NK-92 (cell line): ENCODE results near the gene PIEZO1.
"Not testable (repeated sequence)": the region's sequence is repeated elsewhere in the genome, so short reads cannot be mapped to it uniquely, and the experiment has no call there.

Experiments used
- DNase-seq: peaks from one replicate; lab custom pipeline; 2025; ENCODE audit not compliant: unreplicated experiment; lab: John Stamatoyannopoulos, UW

The PIEZO1 gene

DNA sequence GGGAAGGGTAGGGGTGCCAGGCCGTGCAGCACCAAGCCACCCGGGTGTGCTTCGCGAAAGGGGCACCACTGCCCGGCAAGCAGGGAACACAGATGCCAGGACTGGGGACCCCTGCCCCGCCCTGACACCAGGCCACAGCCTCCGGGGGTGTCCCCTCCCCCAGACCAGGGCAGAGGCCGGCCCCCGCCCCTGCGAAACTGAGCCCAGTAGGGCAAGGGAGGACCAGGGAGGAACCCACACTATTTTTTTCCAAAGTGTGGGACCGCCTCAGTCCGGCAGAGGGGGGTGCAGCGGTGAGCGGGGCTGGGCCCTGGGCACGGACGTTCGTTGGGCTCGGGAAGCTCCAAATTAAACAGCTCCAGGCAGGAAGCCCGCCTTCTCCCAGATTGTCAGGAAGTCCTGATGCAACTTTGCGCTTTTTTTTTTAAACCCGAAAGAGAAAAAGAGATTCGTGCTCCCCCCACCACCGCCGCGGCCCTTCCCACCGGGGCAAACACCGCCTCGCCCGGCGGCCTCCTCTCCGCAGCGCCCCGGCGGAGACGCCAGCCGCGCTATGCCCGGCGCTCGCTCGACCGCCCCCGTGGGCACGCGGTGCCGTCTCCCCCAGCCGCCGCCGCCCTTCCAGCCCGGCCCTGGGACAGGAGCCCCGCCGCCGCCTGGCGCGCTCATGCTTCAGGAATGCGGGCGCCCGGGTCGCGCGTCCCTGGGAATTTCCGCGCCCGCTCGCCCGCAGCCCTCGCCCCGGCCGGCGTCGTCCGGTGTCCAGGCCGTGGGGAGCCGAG, 755 bp downstream of the PIEZO1 start:
- DNase-seq, result no peak

DNA sequence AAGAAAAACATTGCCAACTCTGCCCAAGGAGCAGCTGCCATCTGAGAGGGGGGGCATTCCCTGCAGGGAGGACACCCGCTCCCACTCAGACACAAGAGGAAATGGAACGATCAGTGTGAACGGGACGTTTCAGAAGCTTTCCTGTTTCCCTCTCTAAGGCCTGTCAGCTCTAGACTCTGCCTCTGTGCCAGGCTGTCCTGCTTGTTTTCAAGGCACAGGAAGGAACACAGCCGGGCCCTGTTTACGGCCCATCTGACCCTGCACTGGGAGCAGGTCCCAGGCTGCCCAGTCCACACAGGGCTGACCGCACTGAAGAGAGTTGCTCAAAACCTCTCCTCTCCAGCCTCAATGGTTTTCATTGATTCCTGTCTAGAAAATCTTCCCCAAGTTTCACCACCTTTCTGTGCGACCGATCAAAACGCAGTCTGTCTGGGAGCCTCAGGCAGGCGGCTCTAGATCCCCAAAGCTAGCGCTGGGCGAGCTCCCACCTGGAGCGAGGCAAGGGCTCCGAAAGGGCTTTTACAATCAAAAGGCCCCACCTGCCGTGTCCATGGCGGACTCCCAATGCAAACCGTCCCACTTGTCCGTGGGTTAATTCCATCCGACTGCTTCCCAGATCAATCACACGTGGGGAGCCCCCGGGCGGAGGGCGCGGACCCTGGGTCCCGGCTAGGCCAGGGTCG, 1.5 kb downstream of the PIEZO1 start:
- no peak for DNase-seq

DNA sequence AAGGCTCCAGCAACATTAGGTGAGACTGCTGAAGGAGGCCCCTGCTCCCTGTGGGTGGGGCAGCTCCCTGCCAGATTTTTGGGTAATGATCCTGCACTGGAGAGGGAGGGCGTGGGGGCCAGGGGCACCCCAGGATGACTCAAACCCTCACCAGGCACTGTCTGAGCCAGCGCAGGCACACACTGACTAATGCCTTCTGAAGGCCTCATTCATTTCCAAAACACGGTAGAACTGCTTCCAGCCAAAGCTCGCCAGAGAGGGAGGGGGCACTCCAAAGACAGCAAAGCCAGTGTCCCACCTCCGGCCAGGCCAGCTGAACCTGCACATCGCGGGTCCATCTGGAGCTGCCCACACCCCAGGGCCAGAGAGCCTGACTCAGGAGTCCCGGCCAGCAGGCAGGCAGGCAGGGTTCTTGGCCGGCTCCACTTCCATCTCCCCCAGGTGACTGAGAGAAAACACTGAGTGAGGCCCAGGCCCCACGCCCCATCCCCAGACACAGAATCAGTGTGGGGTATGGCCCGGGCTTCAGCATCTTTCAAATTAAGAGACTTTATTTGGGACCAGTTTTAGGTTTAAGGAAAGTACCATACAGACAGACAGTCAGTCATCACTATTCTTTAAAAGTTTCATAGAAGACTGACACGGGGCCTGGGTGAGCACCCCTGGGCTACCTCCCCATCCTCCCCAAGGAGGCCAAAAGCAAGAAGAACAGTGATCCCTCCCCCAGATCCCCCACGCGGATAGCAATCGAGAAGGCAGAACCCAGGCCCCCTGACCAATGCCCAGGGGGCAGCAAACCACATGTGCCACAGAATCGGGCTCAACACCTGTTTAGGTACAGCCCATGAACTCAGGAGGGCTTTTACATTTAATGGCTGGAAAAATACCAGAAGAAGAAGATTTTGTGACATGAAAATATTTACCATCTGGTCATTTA, 2.3 kb downstream of the PIEZO1 start:
- DNase-seq, result no peak

DNA sequence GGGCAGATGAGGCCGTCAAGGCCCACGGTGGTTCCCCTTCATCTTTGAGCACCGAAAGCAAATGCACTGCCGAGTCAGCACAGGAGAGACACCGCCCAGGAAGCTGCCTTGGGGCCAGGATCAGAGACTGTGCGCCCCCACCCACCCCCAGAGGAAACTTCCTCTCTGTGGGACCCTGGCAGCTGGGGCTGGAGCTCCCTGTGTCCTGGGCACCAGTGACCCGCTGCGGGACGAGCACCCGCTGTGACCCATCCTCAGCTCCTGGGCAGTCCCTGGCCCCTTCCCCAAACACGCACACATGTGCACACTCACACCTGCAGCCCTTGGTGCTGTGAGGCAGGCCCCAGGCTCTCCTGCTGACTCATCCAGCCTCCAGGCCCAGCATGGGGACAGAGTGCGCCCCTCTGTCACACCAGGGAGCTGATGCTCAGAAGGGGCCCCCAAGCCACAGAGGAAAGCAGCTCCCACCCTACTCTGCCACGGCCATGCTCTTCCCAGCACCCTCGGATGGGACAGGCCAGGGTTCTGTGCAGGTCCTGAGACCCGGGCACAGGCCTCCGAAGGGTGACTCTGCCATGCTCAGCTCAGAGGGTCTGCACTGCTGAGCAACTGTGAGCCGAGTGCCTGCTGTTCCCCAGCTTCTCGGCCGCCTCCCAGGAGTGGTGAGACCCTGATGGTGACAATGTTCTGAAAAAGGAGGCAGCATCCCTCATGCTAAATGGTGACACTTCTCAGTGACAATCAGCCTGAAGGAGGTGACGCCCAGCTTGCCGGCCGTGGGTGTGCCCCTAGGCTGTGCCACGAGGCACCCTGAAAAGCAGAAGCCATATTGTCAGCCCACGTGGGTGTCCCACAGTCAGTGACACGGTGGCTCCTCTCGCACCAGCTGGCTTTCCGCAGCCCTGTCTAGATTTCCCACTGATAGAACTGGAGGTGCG, 3.6 kb downstream of the PIEZO1 start:
- DNase-seq, result no peak

DNA sequence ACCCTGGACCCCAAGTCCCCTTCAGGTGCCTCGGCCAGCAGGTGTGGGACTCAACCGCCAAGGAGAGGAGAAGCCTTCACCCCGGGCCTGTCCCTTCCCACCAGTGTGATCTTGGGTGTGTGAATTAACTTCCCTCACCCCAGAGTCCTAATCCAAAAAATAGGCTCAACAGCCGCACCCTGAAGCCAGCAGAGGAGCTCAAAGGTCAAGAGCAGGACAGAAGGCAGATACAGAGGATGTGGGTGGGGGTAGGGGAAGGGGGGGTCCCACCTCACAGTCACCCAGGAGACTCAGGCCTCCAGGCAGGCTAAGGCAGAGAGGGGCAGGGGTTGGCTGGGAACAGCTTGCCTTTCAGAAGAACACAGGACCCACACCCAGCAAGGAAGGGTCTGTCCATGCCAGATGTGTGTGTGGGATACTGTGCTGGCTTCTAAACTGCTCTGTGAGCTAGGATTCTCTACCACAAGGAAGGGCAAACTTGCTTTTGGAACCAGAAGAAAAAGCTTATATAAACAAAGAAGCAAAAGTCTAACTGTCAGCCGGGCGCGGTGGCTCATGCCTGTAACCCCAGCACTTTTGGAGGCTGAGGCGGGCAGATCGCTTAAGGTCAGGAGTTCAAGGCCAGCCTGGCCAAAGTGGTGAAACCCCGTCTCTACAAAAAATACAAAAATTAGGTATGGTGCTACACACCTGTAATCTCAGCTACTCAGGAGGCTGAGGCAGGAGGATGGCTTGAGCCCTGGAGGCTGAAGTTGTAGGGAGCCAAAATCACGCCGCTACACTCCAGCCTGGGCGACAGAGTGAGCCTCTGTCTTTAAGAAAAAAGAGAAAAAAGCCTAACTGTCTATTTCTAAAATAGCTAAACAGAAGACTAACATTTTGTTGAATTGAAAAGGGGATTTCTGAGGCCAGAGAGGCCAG, 4.6 kb downstream of the PIEZO1 start:
- DNase-seq, result no peak

DNA sequence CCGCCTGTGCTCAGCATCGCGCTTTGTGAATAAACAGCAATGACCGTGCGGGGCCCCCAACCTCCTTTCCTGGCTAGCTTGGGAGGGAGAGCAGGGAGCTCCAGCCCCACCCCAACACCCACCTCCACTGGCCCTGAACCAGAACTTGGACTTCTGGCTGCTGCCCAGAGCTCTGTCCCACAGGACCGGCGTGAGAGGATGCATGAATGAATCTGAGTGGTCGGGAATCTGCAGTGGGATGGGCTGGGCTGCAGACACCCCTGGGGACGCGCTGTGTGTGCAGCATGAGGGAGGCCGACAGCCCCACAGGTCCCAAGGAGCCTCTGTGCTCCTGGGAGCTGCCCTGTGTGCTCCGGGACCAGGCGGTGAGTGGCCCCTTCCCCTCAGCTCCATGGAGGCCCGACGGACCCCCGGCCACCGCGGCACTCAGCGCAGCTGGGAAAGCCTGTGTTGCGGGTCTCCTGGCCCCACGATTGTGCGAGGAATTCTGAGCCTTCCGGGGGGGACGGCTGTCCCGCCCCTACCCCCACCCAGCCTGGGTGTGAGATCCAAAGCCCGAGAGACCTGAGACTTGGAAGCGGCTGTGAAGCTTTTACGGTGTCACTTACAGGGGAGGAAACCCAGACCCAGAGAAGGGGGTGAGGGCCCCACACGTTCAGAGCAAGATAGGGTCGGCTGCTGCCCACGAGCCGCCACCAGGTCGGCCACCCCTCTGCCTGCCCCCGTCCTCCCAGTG, 5.4 kb downstream of the PIEZO1 start:
- DNase-seq, result no peak

DNA sequence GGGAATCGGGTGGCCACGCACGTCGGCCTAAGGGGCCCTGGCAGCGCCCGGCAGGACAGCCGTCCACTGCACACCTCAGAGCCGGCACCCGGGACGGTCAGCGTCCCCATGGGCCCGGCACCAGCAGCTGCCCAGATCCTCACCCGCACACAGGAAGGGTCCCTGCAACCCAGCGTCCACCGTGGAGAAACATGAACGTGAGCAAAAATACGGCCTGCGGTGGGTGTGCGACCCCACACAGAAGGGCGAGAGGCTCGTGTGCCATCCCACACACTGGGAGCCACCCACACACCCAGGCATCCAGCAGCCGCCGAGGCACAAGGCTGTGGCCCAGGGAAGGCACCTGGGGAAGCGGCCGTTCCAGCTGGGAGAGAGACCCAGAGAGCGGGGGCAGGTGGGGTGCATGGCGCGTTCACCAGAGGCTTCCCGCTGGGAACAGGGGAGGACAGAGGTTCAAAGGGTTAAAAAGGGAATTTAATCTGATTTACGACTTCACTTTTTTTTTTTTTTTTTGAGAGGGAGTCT, 6.4 kb downstream of the PIEZO1 start:
- DNase-seq, result no peak

DNA sequence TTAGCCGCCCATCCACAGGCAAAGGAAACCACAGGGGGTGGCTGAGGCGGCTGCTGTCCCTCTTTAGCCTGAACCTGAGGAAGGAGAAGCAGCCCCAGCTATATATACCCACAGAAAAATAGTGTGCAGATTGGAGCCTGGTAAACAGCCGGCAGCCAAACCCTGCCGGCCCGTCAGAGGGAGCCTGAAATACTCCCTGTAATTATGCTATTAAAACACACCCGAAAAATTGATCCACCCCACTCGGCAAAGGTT, 6.8 kb downstream of the PIEZO1 start:
- no peak for DNase-seq

DNA sequence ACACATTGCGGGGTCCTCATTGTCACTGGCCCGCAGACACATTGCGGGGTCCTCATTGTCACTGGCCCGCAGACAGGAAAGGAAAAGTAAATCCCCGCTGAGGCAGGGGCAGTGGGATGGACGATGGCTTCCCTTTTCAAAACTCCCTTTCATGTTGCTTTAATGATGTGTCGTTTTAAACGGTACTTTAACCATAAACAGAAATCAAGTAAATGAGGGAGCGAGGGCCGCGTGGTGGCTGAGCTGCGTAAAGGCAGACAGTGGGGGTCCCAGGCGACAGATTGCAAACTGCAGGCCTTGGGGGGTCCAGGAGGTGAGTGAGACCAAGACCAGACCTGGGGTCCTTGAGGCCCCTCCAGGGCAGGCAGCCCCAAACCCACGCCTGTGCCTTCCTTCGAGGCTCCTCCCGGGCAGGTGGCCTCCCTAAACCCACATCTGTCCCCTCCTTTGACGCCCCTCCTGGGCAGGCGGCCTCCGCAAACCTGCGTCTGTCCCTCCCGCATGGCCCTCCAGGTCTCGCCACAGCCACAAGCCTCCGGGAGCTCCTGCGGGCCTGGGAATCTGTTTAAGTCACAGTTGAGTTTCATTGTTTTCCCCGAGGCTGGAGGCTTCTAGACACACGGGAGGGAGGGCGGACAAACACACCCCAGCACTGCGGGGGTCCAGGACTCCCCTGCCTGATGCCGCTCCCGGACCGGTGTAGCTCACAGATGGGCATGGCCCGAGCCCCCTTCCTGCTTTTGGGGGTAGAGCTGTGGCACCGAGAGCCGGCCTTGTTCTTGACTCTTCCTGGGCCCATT, 7.3 kb downstream of the PIEZO1 start:
- DNase-seq, result no peak

DNA sequence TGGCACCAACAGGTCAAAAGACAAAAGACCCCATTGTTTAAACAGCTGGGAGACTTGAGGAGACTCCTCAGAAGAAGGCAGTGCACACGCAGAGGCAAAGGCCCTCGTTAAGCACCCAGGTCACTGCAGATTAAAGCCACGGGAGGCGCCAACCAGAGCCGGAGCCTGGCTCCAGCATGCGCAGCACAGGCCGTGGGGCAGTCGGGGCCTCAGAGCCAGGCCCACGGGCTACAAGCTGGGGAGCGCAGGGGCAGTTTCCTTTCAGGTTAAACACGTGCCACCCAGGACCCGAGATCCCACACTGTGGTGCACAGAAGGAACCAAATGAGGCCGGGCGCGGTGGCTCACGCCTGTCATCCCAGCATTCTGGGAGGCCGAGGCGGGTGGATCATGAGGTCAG, 9.2 kb downstream of the PIEZO1 start:
- no peak for DNase-seq

DNA sequence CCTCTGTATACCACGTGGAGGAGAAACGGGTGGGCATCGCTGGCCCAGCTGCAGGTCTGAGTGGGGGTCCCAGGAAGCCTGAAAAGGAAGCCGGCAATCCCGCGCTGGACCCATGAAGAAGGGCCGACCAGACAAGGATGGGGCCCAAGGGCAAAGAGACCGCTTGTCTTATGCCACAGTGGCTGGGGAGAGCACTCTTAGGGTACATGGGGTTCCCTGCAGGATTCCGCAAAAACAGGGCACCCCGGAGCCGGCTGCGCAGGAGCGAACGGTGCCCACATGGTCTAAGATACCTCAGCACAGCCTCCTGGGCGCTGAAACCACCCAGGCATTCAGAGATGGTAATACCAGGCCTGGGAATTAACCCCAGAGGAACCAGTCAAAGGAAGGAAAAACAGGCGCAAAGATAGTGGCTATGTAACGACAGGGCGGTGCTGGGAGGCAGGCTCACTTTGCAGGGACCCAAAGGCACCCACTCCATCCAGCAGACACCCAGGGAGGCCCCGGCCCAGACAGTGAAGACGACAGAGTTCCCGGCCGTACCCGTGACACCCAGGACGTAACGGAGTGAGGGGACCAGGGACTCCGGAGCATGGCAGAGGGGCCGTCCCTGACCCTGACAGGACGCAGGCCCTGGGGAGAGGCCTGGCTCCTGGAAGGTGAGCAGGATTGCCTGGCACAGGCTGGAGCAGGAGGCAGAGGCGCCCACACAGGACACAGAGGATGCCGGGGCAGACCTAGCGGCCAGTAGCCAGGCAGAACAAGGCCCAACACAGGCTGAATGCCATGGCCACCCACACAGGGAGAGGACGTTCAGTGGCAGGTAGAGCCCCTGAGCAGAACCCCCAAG, 10.3 kb downstream of the PIEZO1 start:
- no peak for DNase-seq

DNA sequence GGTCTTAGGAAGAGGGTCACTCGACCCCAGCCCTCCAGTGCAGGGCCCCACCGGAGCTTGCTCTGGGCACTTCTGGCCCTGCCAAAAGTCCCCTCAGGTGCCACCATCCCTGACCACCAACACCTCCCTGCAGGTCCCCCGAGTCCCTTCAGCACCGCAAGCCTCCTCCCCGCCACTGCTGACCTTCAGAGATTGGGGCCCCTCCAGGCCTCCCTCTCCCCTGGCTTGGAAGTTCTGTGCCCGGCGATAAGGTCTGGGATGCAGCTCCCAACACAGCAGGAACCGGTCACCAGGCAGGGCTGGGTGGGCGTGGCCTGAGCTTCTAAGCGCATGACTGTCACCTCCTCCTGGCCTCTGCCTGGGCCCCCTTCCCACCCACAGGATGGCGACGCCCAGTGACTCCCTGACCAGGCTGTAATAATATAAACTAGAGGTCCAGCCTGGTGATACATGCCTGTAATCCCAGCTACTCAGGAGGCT, 11.2 kb downstream of the PIEZO1 start:
- no peak for DNase-seq

DNA sequence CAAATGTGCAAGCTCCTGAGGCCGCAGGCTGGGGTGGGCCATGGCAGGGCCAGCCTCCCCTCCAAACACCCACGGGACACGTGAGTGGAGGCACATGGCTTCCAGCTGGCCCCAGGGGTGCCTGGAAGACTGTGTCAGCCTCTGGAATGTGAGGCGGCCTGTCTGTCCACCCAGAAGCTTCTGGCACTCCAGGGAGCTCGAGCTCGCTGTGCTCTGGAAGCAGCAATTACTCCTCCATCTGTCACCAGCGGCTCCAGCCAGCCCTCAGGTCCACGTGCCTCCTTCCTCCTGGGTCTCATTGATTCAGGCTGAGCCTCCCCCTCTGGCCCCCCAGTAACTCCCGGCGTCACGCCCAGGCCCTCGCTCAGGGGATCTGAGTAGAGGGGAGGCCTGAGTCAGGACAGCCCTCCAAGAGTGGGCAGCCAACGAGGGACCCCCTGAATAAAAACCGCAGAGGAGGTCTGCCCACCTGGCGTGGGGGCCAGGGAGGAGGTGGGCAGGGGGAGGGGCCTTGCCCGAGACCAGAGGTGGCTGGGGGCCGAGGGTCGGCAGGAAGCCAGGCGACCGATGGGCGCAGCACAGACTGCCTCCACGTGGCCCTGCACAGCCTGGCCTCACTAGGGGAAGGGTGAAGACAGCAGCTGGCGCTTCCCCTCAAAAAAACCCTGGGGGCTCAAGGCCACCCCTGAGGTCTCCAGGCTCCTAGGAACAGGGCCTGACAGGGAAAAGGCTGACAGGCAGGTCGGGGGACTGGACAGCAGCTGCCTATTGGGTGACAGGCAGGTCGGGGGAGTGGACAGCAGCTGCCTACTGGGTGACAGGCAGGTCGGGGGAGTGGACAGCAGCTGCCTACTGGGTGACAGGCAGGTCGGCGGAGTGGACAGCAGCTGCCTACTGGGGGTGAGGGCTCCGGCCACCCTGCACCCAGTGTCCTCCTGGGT, 11.9 kb downstream of the PIEZO1 start:
- no peak for DNase-seq

DNA sequence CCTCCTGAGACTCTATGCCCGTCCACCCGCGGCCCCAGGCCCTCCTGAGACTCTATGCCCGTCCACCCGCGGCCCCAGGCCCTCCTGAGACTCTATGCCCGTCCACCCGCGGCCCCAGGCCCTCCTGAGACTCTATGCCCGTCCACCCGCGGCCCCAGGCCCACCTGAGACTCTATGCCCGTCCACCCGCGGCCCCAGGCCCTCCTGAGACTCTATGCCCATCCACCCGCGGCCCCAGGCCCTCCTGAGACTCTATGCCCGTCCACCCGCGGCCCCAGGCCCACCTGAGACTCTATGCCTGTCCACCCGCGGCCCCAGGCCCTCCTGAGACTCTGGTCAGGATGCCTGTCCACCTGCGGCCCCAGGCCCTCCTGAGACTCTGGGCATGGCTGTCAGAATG, 13.2 kb downstream of the PIEZO1 start:
- DNase-seq, result not testable (repeated sequence)

DNA sequence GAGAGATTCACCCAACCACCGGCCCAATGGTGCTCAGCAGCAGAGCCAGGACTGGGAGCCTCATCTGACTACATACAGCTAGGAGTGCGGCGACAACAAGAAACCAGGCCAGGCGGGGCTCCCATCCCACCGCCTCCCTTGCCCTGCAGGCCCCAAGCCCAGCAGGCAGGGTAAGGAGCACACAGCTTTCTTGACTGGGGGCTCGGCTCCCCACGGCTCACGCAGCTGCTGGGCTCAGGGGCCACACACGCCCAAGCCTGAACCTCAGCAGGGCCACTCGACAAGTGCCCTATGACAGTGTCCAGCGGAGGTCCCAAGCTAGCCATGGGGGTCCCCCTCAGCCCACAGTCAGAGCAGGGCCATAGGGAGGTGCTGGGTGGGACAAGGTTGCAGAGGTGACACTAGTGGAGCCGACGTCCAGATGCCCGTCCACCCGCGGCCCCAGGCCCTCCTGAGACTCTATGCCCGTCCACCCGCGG, 13.7 kb downstream of the PIEZO1 start:
- DNase-seq, result no peak
